H1 (cell line): ENCODE results near the gene ZNG1F. TPM values are rescaled to one million over a fixed set of nuclear protein-coding genes. Genes with fewer than 3 reads are reported as not detected.
"Not testable (repeated sequence)": the region's sequence is repeated elsewhere in the genome, so short reads cannot be mapped to it uniquely, and the experiment has no call there.

Source experiments
- CTCF ChIA-PET: fragments of 300-600 bp; sonication (Branson Sonifier 250); formaldehyde crosslinking; loops from one replicate; lab custom pipeline; 2021; ENCODE audit not compliant: partially characterized antibody; lab: Charles Lee
- POLR2A ChIA-PET: fragments of 300-600 bp; sonication (Branson Sonifier 250); formaldehyde crosslinking; loops from one replicate; lab custom pipeline; 2021; ENCODE audit warnings: inconsistent platforms; ENCODE audit not compliant: partially characterized antibody; lab: Charles Lee
- DNase-seq, 2 experiments: peaks; one replicate each; pipeline versions ENCODE4 v3.0.0 to v3.0.0-alpha.2; 2010 to 2022; ENCODE audit warnings: low spot score in 2 of 2, low read depth in 1 of 2, mixed read lengths in 1 of 2
- FAIRE-seq: peaks from 2 replicates; lab custom pipeline; 2011; peaks lifted over from hg19 to GRCh38; lab: Jason Lieb, UNC
- H2AFZ ChIP-seq: 2 replicates; pipeline ENCODE4 v1.8.1; 2012; ENCODE audit warnings: low read length, inconsistent platforms
- H2AK5ac ChIP-seq: 2 replicates; pipeline ENCODE4 v1.6.1; 2013; ENCODE audit warnings: low read depth, low read length
- H2BK120ac ChIP-seq: replicated peaks from 2 replicates; pipeline ENCODE3; 2013; ENCODE audit warnings: low read depth, low read length, inconsistent platforms
- H2BK12ac ChIP-seq: 2 replicates; pipeline ENCODE4 v1.6.1; 2013; ENCODE audit warnings: low read depth, low read length
- H2BK15ac ChIP-seq: 2 replicates; pipeline ENCODE4 v1.6.1; 2013; ENCODE audit warnings: low read length
- H2BK20ac ChIP-seq: 2 replicates; pipeline ENCODE4 v1.6.1; 2013; ENCODE audit warnings: low read length
- H2BK5ac ChIP-seq: 2 replicates; pipeline ENCODE4 v1.6.1; 2013; ENCODE audit warnings: low read depth, low read length
- H3K14ac ChIP-seq: 2 replicates; pipeline ENCODE4 v1.6.1; 2013; ENCODE audit warnings: inconsistent platforms; ENCODE audit not compliant: insufficient read length
- H3K18ac ChIP-seq: 2 replicates; pipeline ENCODE4 v1.6.1; 2013; ENCODE audit warnings: low read length; ENCODE audit errors: extremely low read depth
- H3K23ac ChIP-seq: 2 replicates; pipeline ENCODE4 v1.6.1; 2013; ENCODE audit warnings: inconsistent platforms; ENCODE audit not compliant: insufficient read length
- H3K23me2 ChIP-seq: 2 replicates; pipeline ENCODE4 v1.6.1; 2013; ENCODE audit warnings: low read depth, low read length
- H3K27ac ChIP-seq: 2 replicates; pipeline ENCODE4 v1.6.1; 2011; ENCODE audit warnings: low read depth, low read length, inconsistent platforms
- H3K27me3 ChIP-seq, 4 experiments: replicated peaks in 1 of 4; 1 replicate in 1 of 4; 2 replicates in 3 of 4; pipeline versions ENCODE4 v1.6.1 to v1.8.1; 2011 to 2013; ENCODE audit warnings: low read length in 3 of 4, mild to moderate bottlenecking in 3 of 4, inconsistent platforms in 2 of 4, mixed read lengths in 2 of 4, moderate library complexity in 1 of 4; ENCODE audit not compliant: control insufficient read depth in 3 of 4, insufficient read depth in 3 of 4; ENCODE audit errors: extremely low read depth in 1 of 4
- H3K36me3 ChIP-seq, 4 experiments: 2 replicates each; pipeline versions ENCODE4 v1.6.1 to v1.8.1; 2011 to 2013; ENCODE audit warnings: mild to moderate bottlenecking in 4 of 4, low read length in 3 of 4, moderate library complexity in 2 of 4, control low read depth in 1 of 4, inconsistent platforms in 1 of 4; ENCODE audit not compliant: insufficient read depth in 4 of 4, control insufficient read depth in 2 of 4
- H3K4ac ChIP-seq: replicated peaks from 2 replicates; pipeline ENCODE3; 2013; ENCODE audit warnings: low read length, low read depth, mixed read lengths, inconsistent platforms; ENCODE audit not compliant: insufficient read length
- H3K4me1 ChIP-seq, 4 experiments: replicated peaks in 1 of 4; 1 replicate in 1 of 4; 2 replicates in 3 of 4; pipeline versions ENCODE4 v1.6.1 to v1.8.1; 2011 to 2013; ENCODE audit warnings: low read length in 3 of 4, inconsistent platforms in 2 of 4, mixed read lengths in 1 of 4; ENCODE audit not compliant: insufficient read depth in 4 of 4, control insufficient read depth in 3 of 4
- H3K4me2 ChIP-seq, 2 experiments: 2 replicates each; pipeline versions ENCODE4 v1.6.1 to v1.8.1; 2011 to 2013; ENCODE audit warnings: low read depth in 2 of 2, low read length in 2 of 2, control low read depth in 1 of 2, inconsistent platforms in 1 of 2, mild to moderate bottlenecking in 1 of 2; ENCODE audit not compliant: insufficient read depth in 1 of 2
- H3K4me3 ChIP-seq, 4 experiments: fragments of 200-600, 300-600 bp in 1 of 4; sonication (generic), shearing (Covaris generic), sonication (Bioruptor Twin) in 1 of 4; 2 replicates each; pipeline versions ENCODE4 v1.5.1 to v1.8.1; 2011 to 2016; ENCODE audit warnings: low read length in 4 of 4, low read depth in 3 of 4, control low read depth in 2 of 4, inconsistent platforms in 2 of 4, mild to moderate bottlenecking in 2 of 4, mixed read lengths in 1 of 4, moderate library complexity in 1 of 4; ENCODE audit not compliant: insufficient read depth in 2 of 4; ENCODE audit errors: extremely low read depth in 1 of 4
- H3K56ac ChIP-seq: replicated peaks from 2 replicates; pipeline ENCODE3; 2013; ENCODE audit warnings: low read depth, mild to moderate bottlenecking, mixed read lengths, low read length, inconsistent platforms; ENCODE audit not compliant: insufficient read length
- H3K79me1 ChIP-seq: 2 replicates; pipeline ENCODE4 v1.6.1; 2013; ENCODE audit warnings: low read depth, low read length, control low read depth
- H3K79me2 ChIP-seq, 2 experiments: 2 replicates each; pipeline versions ENCODE4 v1.6.1 to v1.8.1; 2012 to 2013; ENCODE audit warnings: low read length in 2 of 2, mild to moderate bottlenecking in 2 of 2, inconsistent platforms in 1 of 2; ENCODE audit not compliant: insufficient read depth in 2 of 2, control insufficient read depth in 1 of 2
- H3K9ac ChIP-seq, 4 experiments: replicated peaks in 1 of 4; 1 replicate in 1 of 4; 2 replicates in 3 of 4; pipeline versions ENCODE4 v1.6.1 to v1.8.1; 2011 to 2013; ENCODE audit warnings: low read depth in 3 of 4, low read length in 3 of 4, control low read depth in 2 of 4, mild to moderate bottlenecking in 2 of 4, moderate library complexity in 2 of 4, inconsistent platforms in 1 of 4; ENCODE audit errors: extremely low read depth in 1 of 4
- H3K9me3 ChIP-seq, 2 experiments: 2 replicates each; pipeline versions ENCODE4 v1.6.1 to v1.8.1; 2012 to 2013; ENCODE audit warnings: mild to moderate bottlenecking in 2 of 2, moderate library complexity in 2 of 2, control low read depth in 1 of 2, inconsistent platforms in 1 of 2, low read depth in 1 of 2, low read length in 1 of 2, mixed read lengths in 1 of 2; ENCODE audit not compliant: insufficient read depth in 2 of 2
- H4K20me1 ChIP-seq, 2 experiments: replicated peaks in 1 of 2; 2 replicates each; pipeline versions ENCODE3 to v1.8.1; 2011 to 2013; ENCODE audit warnings: inconsistent platforms in 2 of 2, low read length in 2 of 2, mild to moderate bottlenecking in 1 of 2; ENCODE audit not compliant: insufficient read depth in 2 of 2, control insufficient read depth in 1 of 2
- H4K5ac ChIP-seq: 2 replicates; pipeline ENCODE4 v1.6.1; 2013; ENCODE audit warnings: low read length, low read depth, mixed read lengths, inconsistent platforms; ENCODE audit not compliant: insufficient read length
- H4K8ac ChIP-seq: 2 replicates; pipeline ENCODE4 v1.8.0; 2013; ENCODE audit warnings: mild to moderate bottlenecking, moderate library complexity, low read length, inconsistent platforms; ENCODE audit not compliant: insufficient read depth; ENCODE audit errors: extremely low read depth
- H4K91ac ChIP-seq: replicated peaks from 2 replicates; pipeline ENCODE3; 2013; ENCODE audit warnings: low read length, mixed read lengths, inconsistent platforms; ENCODE audit not compliant: insufficient read length
- WGBS, 2 experiments: shearing (Covaris generic) in 1 of 2; methylation state at CpG; one replicate each; pipeline versions ENCODE4 v1.1.6 to v1.1.7; 2013 to 2015; ENCODE audit warnings: low lambda C conversion rate in 2 of 2, mixed read lengths in 2 of 2, inconsistent platforms in 1 of 2, low coverage in 1 of 2, missing lambda C conversion rate in 1 of 2; ENCODE audit not compliant: insufficient replicate concordance in 2 of 2, insufficient coverage in 1 of 2, insufficient read length in 1 of 2; ENCODE audit errors: extremely low coverage in 1 of 2, missing lambda C conversion rate in 1 of 2; 5-methylcytosine and 5-hydroxymethylcytosine counted together
- polyA plus RNA-seq, 7 experiments: library from polyadenylated mRNA; depleted of rRNA in 3 of 7; stranded (reverse) in 5 of 7; unstranded in 2 of 7; fragments of >200 nt in 5 of 7; fragments of 200-250 nt in 2 of 7; gene quantifications; 1 replicate in 5 of 7; 2 replicates in 1 of 7; 4 replicates in 1 of 7; pipeline versions ENCODE4 v1.2.1 to v1.2.3, GENCODE V29; 2011 to 2013; ENCODE audit warnings: missing spikeins in 2 of 7, mixed read lengths in 2 of 7
- total RNA-seq: library from RNA; stranded (reverse); fragmentation: NEBNext Ultra II Directional; extraction: Animal tissue kit (Norgen Biotek cat#: 25700); gene quantifications from 2 replicates; pipeline ENCODE4 v1.2.1, GENCODE V29; 2021

Gene ZNG1F
- total and polyA plus RNA-seq, 2 of the 8 experiments (the other 6 are each of a cell fraction or from before 2014, with no cell fraction given): 4.3 to 4.8 TPM

DNA sequence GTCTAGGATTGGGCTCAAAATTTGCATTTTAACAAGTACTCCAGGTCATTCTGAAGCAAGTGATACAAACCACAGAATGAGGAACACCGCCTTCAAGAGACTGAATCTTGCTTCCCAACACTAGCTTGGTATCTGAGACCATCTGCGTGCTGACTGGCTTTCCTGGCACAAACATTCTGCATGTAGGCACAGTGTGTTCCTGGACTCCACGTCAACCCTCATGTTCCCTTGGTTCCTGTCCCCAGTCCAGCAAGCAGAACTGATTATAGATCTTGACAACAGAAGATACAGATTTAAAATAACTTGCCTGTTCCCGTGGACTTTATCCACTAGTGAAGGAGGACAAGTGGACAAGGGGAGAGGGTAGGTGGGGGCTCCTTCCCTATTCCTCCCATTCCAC lies 30.7 kb upstream of the ZNG1F start:
- not testable (repeated sequence) for H4K8ac ChIP-seq

DNA sequence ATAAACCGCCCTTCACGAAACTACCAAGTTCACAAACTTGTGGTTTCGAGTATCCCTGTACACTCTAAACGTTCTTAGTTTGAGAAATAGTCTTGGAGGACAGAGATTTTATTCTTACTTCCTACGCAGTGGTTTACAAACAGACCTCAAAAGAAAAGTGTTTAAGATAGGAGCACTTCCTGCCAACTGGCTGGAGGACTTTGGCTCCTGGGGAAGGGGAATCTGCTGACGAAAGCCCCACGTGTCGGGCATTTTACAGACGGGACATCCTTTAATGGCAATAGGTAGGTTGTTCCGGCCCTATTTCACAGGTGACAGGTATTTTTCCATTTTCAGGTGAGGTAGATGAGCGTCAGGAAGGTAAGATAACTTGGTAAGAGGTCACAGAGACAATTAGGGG lies 678 bp downstream of the ZNG1F start:
- H2BK12ac ChIP-seq, FAIRE-seq, H4K8ac ChIP-seq, H2AFZ ChIP-seq, H2BK120ac ChIP-seq, H3K9me3 ChIP-seq, POLR2A ChIA-PET, H3K27me3 ChIP-seq, H3K4ac ChIP-seq, DNase-seq, H3K56ac ChIP-seq, H4K91ac ChIP-seq, H2BK20ac ChIP-seq, H3K36me3 ChIP-seq, H2BK5ac ChIP-seq, H2BK15ac ChIP-seq, H3K14ac ChIP-seq, H3K79me2 ChIP-seq, H3K9ac ChIP-seq, H3K23me2 ChIP-seq, H3K4me1 ChIP-seq, CTCF ChIA-PET, H3K4me2 ChIP-seq, H4K5ac ChIP-seq, H2AK5ac ChIP-seq, H3K4me3 ChIP-seq, H3K23ac ChIP-seq, H4K20me1 ChIP-seq, H3K27ac ChIP-seq, H3K79me1 ChIP-seq, H3K18ac ChIP-seq: not testable (repeated sequence)
- WGBS, 2 experiments: no CpG with 5 or more reads among the region's 11 CpGs

More for the DNA sequence above, 30.7 kb upstream of the ZNG1F start:
- POLR2A ChIA-PET, H3K27ac ChIP-seq, FAIRE-seq, H3K9ac ChIP-seq, H3K4me2 ChIP-seq, H3K4me3 ChIP-seq, H2BK120ac ChIP-seq, H2AK5ac ChIP-seq, H2BK5ac ChIP-seq, H2AFZ ChIP-seq, H3K23ac ChIP-seq, H3K27me3 ChIP-seq, H4K5ac ChIP-seq, H3K14ac ChIP-seq, H2BK12ac ChIP-seq, H3K9me3 ChIP-seq, H3K79me1 ChIP-seq, H3K4me1 ChIP-seq, CTCF ChIA-PET, H4K20me1 ChIP-seq, H3K36me3 ChIP-seq, H3K56ac ChIP-seq, H2BK15ac ChIP-seq, H3K23me2 ChIP-seq, DNase-seq, H2BK20ac ChIP-seq, H3K4ac ChIP-seq, H3K79me2 ChIP-seq, H3K18ac ChIP-seq, H4K91ac ChIP-seq: not testable (repeated sequence)
- 88% methylated on average over 3 of the region's 4 CpGs; no CpG with 5 or more reads in 1 of the 2 experiments for WGBS, 2 experiments
